Measurements from ENCODE around the gene SDK2. TPM values are rescaled to one million over a fixed set of nuclear protein-coding genes. Genes with fewer than 3 reads are reported as not detected.
"Not testable (repeated sequence)": the region's sequence is repeated elsewhere in the genome, so short reads cannot be mapped to it uniquely, and the experiment has no call there.

Gene SDK2
- total RNA-seq, 1 donor from 2014 or later = 1.4 TPM

DNA sequence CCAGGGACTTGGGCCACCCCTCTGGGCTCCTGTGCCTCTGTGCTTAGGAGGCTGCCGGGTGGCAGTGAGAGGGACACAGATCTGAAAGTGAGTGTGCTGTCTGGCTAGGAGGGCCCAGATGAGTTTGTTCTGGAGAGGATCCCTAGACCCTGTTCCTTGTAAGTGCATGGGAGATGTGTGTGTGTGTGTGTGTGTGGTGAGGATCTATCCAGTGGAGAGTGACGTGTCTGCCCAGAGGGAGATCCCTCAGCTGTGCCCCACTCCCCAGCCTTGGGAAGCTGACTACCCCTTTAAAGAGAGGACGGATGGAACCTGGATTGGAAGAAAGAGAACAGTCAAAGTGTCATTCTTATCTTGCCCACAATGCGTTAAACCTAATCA is 306.9 kb downstream of the SDK2 start:
- no peak overlapping the region for H3K4me3 ChIP-seq
- DNase-seq (no peak), ATAC-seq (no peak)
- no peaks in the 10 kb centered on the region for H3K27me3 ChIP-seq (ENCODE audit: low read depth)
- no peaks in the 10 kb centered on the region for H3K9me3 ChIP-seq
- no peak overlapping the region for H3K27ac ChIP-seq
- peaks cover 7% of the 10 kb centered on the region for H3K4me1 ChIP-seq
- H3K36me3 ChIP-seq = no peaks in the 10 kb centered on the region
- intact Hi-C loops (cut with DNase I) = no loop called here
- TF ChIP-seq, protein P1, sequence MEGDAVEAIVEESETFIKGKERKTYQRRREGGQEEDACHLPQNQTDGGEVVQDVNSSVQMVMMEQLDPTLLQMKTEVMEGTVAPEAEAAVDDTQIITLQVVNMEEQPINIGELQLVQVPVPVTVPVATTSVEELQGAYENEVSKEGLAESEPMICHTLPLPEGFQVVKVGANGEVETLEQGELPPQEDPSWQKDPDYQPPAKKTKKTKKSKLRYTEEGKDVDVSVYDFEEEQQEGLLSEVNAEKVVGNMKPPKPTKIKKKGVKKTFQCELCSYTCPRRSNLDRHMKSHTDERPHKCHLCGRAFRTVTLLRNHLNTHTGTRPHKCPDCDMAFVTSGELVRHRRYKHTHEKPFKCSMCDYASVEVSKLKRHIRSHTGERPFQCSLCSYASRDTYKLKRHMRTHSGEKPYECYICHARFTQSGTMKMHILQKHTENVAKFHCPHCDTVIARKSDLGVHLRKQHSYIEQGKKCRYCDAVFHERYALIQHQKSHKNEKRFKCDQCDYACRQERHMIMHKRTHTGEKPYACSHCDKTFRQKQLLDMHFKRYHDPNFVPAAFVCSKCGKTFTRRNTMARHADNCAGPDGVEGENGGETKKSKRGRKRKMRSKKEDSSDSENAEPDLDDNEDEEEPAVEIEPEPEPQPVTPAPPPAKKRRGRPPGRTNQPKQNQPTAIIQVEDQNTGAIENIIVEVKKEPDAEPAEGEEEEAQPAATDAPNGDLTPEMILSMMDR (IDR thresholded peaks at IDR 0.05) = no peak

DNA sequence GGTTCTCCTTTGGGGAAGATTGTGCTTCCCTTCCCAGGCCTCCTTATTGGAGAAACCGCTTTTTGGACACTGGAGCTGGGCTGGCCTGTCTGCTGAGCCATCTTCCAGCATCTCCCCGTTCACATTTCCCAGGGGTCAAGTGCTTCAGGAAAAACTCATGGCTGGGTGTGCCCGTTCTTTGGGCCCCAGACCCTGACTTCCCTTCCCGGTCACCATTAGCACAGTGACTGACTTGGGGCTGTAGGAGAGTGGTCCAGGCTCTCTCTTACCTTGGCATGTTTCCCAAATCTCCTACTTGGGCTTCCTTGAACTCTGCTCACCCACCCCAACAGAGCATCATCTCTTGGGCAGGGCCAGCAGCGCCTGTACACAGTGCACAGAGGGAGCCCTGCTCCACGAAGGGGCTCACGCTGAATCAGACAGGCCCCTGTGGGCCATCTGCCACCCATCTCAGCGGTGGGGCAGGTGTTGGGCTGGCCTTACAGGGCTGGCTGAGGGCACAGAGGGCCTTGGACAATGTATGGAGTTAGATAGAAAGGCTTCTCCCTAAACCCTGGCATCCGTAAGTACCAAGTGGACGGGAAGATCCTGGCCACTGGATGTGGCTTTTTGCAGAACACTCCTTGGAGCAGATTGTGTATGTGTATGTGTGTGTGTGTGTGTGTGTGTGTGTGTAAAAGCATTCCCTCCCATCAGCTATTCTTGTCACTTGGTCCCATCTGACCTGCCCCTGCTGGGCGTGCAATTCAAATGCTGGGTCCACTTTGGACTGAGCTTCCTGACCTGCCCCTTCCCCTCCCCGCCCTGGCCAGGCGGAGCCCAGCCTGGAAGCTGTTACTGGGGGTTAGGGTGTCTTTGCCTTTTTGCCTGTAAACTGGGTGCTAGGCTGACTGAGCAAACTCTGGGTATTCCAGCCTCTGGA is 307.6 kb downstream of the SDK2 start:
- Histone ChIP-seq H3K4me3 (no peak overlapping the region), H3K4me1 (peaks cover 1% of the 10 kb centered on the region), H3K27ac (no peak overlapping the region), H3K27me3 (ENCODE audit: low read depth) (no peaks in the 10 kb centered on the region), H3K9me3 (no peaks in the 10 kb centered on the region), H3K36me3 (no peaks in the 10 kb centered on the region)
- TF ChIP-seq, protein P1 (IDR thresholded peaks at IDR 0.05) = no peak
- DNase-seq (no peak), ATAC-seq (no peak)
- intact Hi-C loops (cut with DNase I) = no loop called here

DNA sequence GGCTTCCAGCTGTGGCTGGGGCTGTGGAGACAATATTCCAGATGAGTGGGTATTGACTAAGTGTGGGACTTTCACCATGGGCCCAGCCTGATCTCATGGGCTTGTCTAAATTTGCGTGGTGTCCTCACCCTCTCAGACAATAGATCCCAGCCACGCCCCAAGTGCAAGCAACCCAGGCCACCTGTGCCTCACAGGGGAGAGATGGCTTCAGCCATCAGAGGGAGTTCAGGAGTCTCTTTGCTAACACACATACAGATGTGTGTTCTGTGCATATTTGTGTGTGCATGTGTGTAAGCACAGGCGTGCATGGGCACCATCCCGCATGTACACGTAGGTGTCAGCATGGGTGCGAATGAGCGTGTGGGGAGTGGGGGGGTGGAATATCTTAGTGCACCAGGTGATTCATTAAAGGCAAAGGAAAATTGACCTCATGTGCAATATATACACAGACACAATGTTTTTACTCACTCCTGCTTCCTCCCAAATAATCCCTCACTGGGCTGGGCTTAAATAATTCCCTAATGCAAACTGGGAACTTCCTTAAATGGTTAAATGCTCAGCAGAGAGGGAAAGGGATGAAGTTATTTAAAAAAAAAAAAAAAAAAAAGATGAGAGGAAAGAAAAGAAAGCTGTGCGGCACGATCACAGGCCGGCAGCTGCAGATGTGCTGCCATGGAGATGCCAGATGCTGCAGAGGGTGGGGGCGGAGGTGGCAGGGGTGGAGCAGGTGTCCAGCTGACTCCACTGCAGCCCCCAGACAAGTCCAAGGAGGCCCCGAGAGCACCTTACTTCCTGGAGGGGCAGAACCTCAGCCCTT is 308.4 kb downstream of the SDK2 start:
- Histone ChIP-seq H3K36me3 (no peaks in the 10 kb centered on the region), H3K27ac (no peak overlapping the region), H3K27me3 (ENCODE audit: low read depth) (no peaks in the 10 kb centered on the region), H3K9me3 (no peaks in the 10 kb centered on the region), H3K4me1 (no peaks in the 10 kb centered on the region), H3K4me3 (no peak overlapping the region)
- ATAC-seq = no peak
- no peak for DNase-seq
- intact Hi-C loops (cut with DNase I) = no loop called here
- TF ChIP-seq, protein P1 (IDR thresholded peaks at IDR 0.05) = no peak

DNA sequence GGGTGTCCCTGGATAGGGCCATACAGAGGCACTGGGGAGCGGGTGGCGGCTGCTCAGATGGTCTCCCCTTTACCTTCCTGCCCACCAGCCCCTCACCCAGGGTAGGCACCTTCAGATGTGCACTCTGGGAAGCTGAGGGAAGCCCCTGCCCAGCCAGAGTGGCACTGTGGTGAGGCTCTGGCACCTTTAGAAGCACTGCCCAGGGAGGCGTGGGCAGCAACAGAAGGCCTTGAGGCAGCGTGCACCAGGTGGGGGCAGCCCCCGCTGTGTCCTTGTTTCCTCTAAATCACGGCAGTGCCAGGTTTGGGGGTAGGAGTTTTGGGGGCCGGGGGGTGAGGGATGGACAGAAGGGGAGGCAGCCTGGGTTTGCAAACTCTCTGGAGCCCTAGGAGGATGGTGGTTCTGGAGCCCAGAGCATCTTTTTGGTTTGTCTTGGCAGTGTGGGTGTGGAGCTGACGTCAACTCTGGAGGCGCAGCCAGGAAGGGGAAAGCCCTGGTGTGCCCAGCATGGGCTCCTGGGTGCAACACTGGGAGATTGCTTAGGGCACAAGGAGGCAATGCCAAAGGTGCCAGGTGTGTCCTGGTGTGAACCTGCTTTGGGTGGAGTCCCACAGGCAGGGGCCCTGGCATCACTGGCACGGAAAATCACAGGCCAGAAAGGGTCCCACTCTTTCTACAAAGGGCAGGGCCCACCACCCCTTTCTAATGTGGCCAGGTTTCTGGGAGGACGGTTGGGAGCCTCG is 309.3 kb downstream of the SDK2 start:
- H3K4me1 ChIP-seq = no peaks in the 10 kb centered on the region
- intact Hi-C loops (cut with DNase I) = no loop called here
- H3K4me3 ChIP-seq = no peak overlapping the region
- H3K9me3 ChIP-seq = no peaks in the 10 kb centered on the region
- TF ChIP-seq, protein P1 (IDR thresholded peaks at IDR 0.05) = no peak
- H3K27me3 ChIP-seq (ENCODE audit: low read depth) = no peaks in the 10 kb centered on the region
- no peak for DNase-seq
- H3K36me3 ChIP-seq = no peaks in the 10 kb centered on the region
- no peak overlapping the region for H3K27ac ChIP-seq
- no peak for ATAC-seq

DNA sequence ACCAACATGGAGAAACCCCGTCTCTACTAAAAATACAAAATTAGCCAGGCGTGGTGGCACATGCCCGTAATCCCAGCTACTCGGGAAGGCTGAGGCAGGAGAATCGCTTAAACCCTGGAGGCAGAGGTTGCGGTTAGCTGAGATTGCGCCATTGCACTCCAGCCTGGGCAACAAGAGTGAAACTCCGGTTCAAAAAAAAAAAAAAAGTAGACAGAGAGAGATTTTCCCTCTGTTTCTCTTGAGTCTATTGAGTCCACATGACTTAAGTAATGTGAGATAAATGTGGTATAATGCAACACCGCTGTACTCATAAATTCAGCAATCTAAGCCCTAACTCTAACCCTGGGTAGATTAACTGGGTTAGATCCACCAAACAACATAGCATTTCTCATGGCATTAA is 310.8 kb downstream of the SDK2 start:
- H3K4me3 ChIP-seq; H3K4me1 ChIP-seq; H3K27ac ChIP-seq; H3K9me3 ChIP-seq; H3K27me3 ChIP-seq (ENCODE audit: low read depth); intact Hi-C loops (cut with DNase I); H3K36me3 ChIP-seq: not testable (repeated sequence)
- DNase-seq = peak; percentile 65
- peak; percentile 34 to 46 for ATAC-seq
